SJCRH30 (cell line): ENCODE results near the gene MCRS1. TPM values are rescaled to one million over a fixed set of nuclear protein-coding genes. Genes with fewer than 3 reads are reported as not detected.

Experiments
- total RNA-seq: library from RNA; depleted of rRNA; stranded (reverse); fragments of >200 nt; shearing (Covaris generic); gene quantifications from 2 replicates; pipeline ENCODE4 v1.2.3, GENCODE V29; 2014; rRNA removed

MCRS1 gene
- total RNA-seq, 1 experiment from 2014 or later, result 55.9 TPM

Other genes with a start within 250 kb of the MCRS1 start
- gene TROAP, start 244.9 kb downstream of the MCRS1 start, total RNA-seq, result 79.4 and 87.0 TPM in 2 replicates
- gene C1QL4, start 231.0 kb downstream of the MCRS1 start, total RNA-seq, result 1.7 and 2.1 TPM in 2 replicates
- gene DNAJC22, start 221.3 kb downstream of the MCRS1 start, total RNA-seq, result 10.7 and 11.9 TPM in 2 replicates
- gene SPATS2, start 200.7 kb downstream of the MCRS1 start, total RNA-seq, result 67.6 and 72.6 TPM in 2 replicates
- 0.03 and 0.12 TPM in 2 replicates for gene KCNH3, start 29.1 kb downstream of the MCRS1 start, total RNA-seq
- gene FAM186B, start 37.5 kb upstream of the MCRS1 start, total RNA-seq, result 0.10 and 0.18 TPM in 2 replicates
- gene PRPF40B, start 55.4 kb upstream of the MCRS1 start, total RNA-seq, result 4.4 and 4.9 TPM in 2 replicates
- 33.0 and 39.2 TPM in 2 replicates for gene FMNL3, start 139.3 kb upstream of the MCRS1 start, total RNA-seq
- gene TMBIM6, start 173.4 kb upstream of the MCRS1 start, total RNA-seq, result 400 TPM in 2 replicates